Inferior parietal cortex (tissue), 1 donor: ENCODE data around the gene TSHZ3.

Experiments used
- DNase-seq: peaks from one replicate; pipeline ENCODE4 v3.0.0-alpha.2; 2016; ENCODE audit errors: extremely low spot score

TSHZ3 gene

GRCh38 chr19:31354799-31355664, 5.8 kb upstream of the TSHZ3 start:
- DNase-seq, result no peak

- DNase-seq, result no peak
Observed at GRCh38 chr19:31354316-31354715, 5.1 kb upstream of the TSHZ3 start.

- DNase-seq, result no peak
Observed at GRCh38 chr19:31353833-31354232, 4.6 kb upstream of the TSHZ3 start.

- no peak for DNase-seq
Observed at GRCh38 chr19:31352782-31353651, 3.8 kb upstream of the TSHZ3 start.

GRCh38 chr19:31352296-31352781, 3.1 kb upstream of the TSHZ3 start:
- DNase-seq, result no peak

- no peak for DNase-seq
Observed at GRCh38 chr19:31351855-31352195, 2.6 kb upstream of the TSHZ3 start.

- DNase-seq, result no peak
Observed at GRCh38 chr19:31351056-31351854, 2.0 kb upstream of the TSHZ3 start.

GRCh38 chr19:31350693-31351055, 1.4 kb upstream of the TSHZ3 start:
- no peak for DNase-seq

GRCh38 chr19:31350033-31350692, 927 bp upstream of the TSHZ3 start:
- no peak for DNase-seq

- DNase-seq, result no peak
Observed at GRCh38 chr19:31348481-31349159, 616 bp downstream of the TSHZ3 start.

- no peak for DNase-seq
Observed at GRCh38 chr19:31347828-31348392, 1.3 kb downstream of the TSHZ3 start.

GRCh38 chr19:31347354-31347753, 1.9 kb downstream of the TSHZ3 start:
- no peak for DNase-seq

GRCh38 chr19:31346184-31347059, 2.8 kb downstream of the TSHZ3 start:
- no peak for DNase-seq

GRCh38 chr19:31344403-31344802, 4.8 kb downstream of the TSHZ3 start:
- no peak for DNase-seq

GRCh38 chr19:31342926-31343325, 6.3 kb downstream of the TSHZ3 start:
- DNase-seq, result no peak

- DNase-seq, result no peak
Observed at GRCh38 chr19:31340042-31341025, 8.9 kb downstream of the TSHZ3 start.

GRCh38 chr19:31339411-31339810, 9.8 kb downstream of the TSHZ3 start:
- no peak for DNase-seq

- no peak for DNase-seq
Observed at GRCh38 chr19:31338069-31338776, 11.0 kb downstream of the TSHZ3 start.
